Keratinocyte (primary cell): ENCODE results near the gene INSC.

ENCODE experiments used
- CTCF ChIP-seq, 3 experiments: IDR thresholded peaks in 1 of 3; conservative IDR thresholded peaks in 1 of 3; optimal IDR thresholded peaks in 1 of 3; 2 replicates in 2 of 3; 3 replicates in 1 of 3; pipeline versions ENCODE3 to v1.5.1; 2011; ENCODE audit warnings: low read length in 3 of 3, mild to moderate bottlenecking in 3 of 3, moderate library complexity in 2 of 3, control low read depth in 1 of 3, inconsistent platforms in 1 of 3; ENCODE audit not compliant: insufficient read depth in 2 of 3; ENCODE audit errors: extremely low read depth in 1 of 3
- EZH2 ChIP-seq: IDR thresholded peaks from one replicate; pipeline ENCODE4 v1.6.1; 2012; ENCODE audit warnings: inconsistent platforms, mild to moderate bottlenecking, low read length, moderate library complexity

GRCh38 chr11:15177491-15177890 is 62.8 kb downstream of the INSC start:
- TF ChIP-seq CTCF (optimal IDR thresholded peaks at IDR 0.05 in 1 of 3, IDR thresholded peaks at IDR 0.05 in 1 of 3, conservative IDR thresholded peaks at IDR 0.05 in 1 of 3; ENCODE audit: extremely low read depth in 1 of 3, insufficient read depth in 2 of 3, low read length in 3 of 3) (no peak), EZH2 (no peak)
